CD4-positive, CD25-positive, alpha-beta regulatory T cell (primary cell): Measurements from ENCODE around the gene DNMT3A. TPM values are rescaled to one million over a fixed set of nuclear protein-coding genes. Genes with fewer than 3 reads are reported as not detected.
A peak's percentile ranks its signal among the peaks of the same experiment; 100 is the strongest.

Source experiments
- ATAC-seq, 2 donors: fragments of 150-1000 bp; cut with Tn5 transposase; one replicate each; pipeline ENCODE4 v1.10.0; 2021; ENCODE audit warnings: low read depth in 2 of 2, moderate number of reproducible peaks in 2 of 2, moderate library complexity in 1 of 2
- DNase-seq, 3 donors: peaks; one replicate each; pipeline versions ENCODE4 v3.0.0 to v3.0.0-alpha.2; 2012 to 2022; ENCODE audit warnings: mixed read lengths in 1 of 3
- H3K27ac ChIP-seq: one replicate; pipeline ENCODE4 v1.7.0; 2013; ENCODE audit warnings: mild to moderate bottlenecking, low read length; ENCODE audit not compliant: insufficient read depth, poor library complexity, severe bottlenecking
- H3K27me3 ChIP-seq: one replicate; pipeline ENCODE4 v1.7.0; 2013; ENCODE audit warnings: low read length; ENCODE audit not compliant: control insufficient read depth, insufficient read depth
- H3K36me3 ChIP-seq: one replicate; pipeline ENCODE4 v1.7.0; 2013; ENCODE audit warnings: mild to moderate bottlenecking, low read length, moderate library complexity; ENCODE audit not compliant: control insufficient read depth, insufficient read depth
- H3K4me1 ChIP-seq: 2 replicates; pipeline ENCODE4 v1.7.0; 2013; ENCODE audit warnings: mild to moderate bottlenecking, low read length; ENCODE audit not compliant: insufficient read depth, control insufficient read depth, poor library complexity, severe bottlenecking
- H3K4me3 ChIP-seq: one replicate; pipeline ENCODE4 v1.7.0; 2013; ENCODE audit warnings: low read depth, mild to moderate bottlenecking, low read length, moderate library complexity
- H3K9me3 ChIP-seq, 2 experiments: 1 replicate in 1 of 2; 2 replicates in 1 of 2; pipeline ENCODE4 v1.7.0; 2013; ENCODE audit warnings: low read length in 2 of 2, mild to moderate bottlenecking in 1 of 2, moderate library complexity in 1 of 2; ENCODE audit not compliant: control insufficient read depth in 2 of 2
- H3K27ac Mint-ChIP-seq, 3 donors: one replicate each; pipeline ENCODE4 v1.8.0; 2020 to 2022; ENCODE audit warnings: mild to moderate bottlenecking in 3 of 3, mixed read lengths in 3 of 3, moderate library complexity in 2 of 3
- H3K27me3 Mint-ChIP-seq: one replicate; pipeline ENCODE4 v1.8.0; 2022; ENCODE audit warnings: mild to moderate bottlenecking, mixed read lengths
- H3K36me3 Mint-ChIP-seq: one replicate; pipeline ENCODE4 v1.8.0; 2020; ENCODE audit warnings: mixed read lengths
- H3K4me1 Mint-ChIP-seq, 4 donors: one replicate each; pipeline ENCODE4 v1.8.0; 2020 to 2022; ENCODE audit warnings: mixed read lengths in 4 of 4, mild to moderate bottlenecking in 1 of 4
- H3K4me3 Mint-ChIP-seq, 4 donors: one replicate each; pipeline ENCODE4 v1.8.0; 2020 to 2022; ENCODE audit warnings: mild to moderate bottlenecking in 4 of 4, mixed read lengths in 4 of 4, moderate library complexity in 3 of 4
- H3K9me3 Mint-ChIP-seq, 7 donors: one replicate each; pipeline ENCODE4 v1.8.0; 2020 to 2022; ENCODE audit warnings: mixed read lengths in 7 of 7, mild to moderate bottlenecking in 3 of 7, moderate library complexity in 2 of 7
- polyA plus RNA-seq, 4 donors: library from polyadenylated mRNA; unstranded; fragments of 300-500 nt; fragmentation: Illumina TruSeq; gene quantifications; one replicate each; pipeline ENCODE4 v1.2.3, GENCODE V29; 2021
- total RNA-seq: library from RNA; stranded (reverse); gene quantifications from one replicate; pipeline ENCODE4 v1.2.3, GENCODE V29; 2022

The DNMT3A gene
- total and polyA plus RNA-seq, 5 donors from 2014 or later, result 8.1 to 81.0 (median 12.4) TPM

DNA sequence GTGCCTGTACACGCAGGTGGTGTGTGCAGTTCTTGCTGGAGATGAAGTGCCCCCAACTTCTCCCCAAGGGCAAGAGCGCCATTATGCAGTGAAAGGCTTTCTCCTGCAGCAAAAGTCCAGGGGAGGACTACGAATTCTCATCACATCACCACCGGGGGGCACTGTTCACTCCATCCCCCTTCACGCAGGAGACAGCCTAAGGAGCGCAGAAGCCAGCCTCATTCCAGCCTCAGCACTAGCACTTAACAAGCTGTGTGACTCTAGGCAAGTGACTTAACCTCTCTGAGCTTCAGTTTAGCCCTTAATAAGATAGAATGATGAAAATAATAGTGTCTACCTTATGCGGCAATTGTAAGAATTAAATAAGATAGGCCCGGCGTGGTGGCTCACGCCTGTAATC is 32.3 kb downstream of the DNMT3A start:
- Histone ChIP-seq H3K9me3 (no peaks in the 10 kb centered on the region), H3K4me3 (no peak overlapping the region), H3K27ac (no peak overlapping the region), H3K36me3 (peaks cover 36% of the 10 kb centered on the region), H3K4me1 (peaks cover 68% of the 10 kb centered on the region), H3K27me3 (no peaks in the 10 kb centered on the region)
- H3K4me1 Mint-ChIP-seq, result peaks cover 5 to 93% (median 19%) of the 10 kb centered on the region in 4 donors
- no peaks in the 10 kb centered on the region for H3K9me3 Mint-ChIP-seq
- DNase-seq, result peak; percentile 38 to 73 (median 62)
- H3K36me3 Mint-ChIP-seq, result peaks cover 36% of the 10 kb centered on the region
- ATAC-seq, result peak; percentile 40 to 54
- peak overlapping the region in 3 of 4 donors; percentile 19 to 57 (median 48) for H3K4me3 Mint-ChIP-seq
- no peaks in the 10 kb centered on the region for H3K27me3 Mint-ChIP-seq
- H3K27ac Mint-ChIP-seq, result peak overlapping the region in 2 of 3 donors; percentile 17 to 69

DNA sequence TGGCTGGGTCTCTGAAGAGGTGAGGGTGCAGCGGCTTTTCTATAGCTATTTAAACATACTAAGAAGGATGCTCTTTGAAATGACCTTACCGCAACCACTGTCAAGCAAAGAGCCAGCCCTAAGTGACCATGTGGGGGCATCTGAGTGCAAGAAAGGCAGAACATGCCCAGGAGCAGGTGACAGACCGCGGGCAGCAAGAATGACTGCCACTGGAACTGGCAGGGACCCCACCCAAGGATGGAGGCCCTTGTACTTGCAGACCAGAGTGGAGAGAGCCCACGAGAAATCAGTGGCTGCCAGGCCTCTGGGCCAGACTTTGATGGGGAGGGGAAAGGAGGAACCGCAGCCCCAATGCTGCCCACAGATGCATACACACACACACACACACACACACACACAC is 33.1 kb downstream of the DNMT3A start:
- Histone ChIP-seq H3K4me3 (no peak overlapping the region), H3K4me1 (peaks cover 60% of the 10 kb centered on the region), H3K36me3 (peaks cover 41% of the 10 kb centered on the region), H3K27me3 (no peaks in the 10 kb centered on the region), H3K27ac (no peak overlapping the region), H3K9me3 (no peaks in the 10 kb centered on the region)
- H3K4me3 Mint-ChIP-seq, result peak overlapping the region in 2 of 4 donors; percentile 13 to 68
- H3K9me3 Mint-ChIP-seq, result no peaks in the 10 kb centered on the region
- ATAC-seq, result no peak
- H3K4me1 Mint-ChIP-seq, result peaks cover 5 to 93% (median 19%) of the 10 kb centered on the region in 4 donors
- peak overlapping the region; percentile 17 to 75 (median 45) for H3K27ac Mint-ChIP-seq
- H3K36me3 Mint-ChIP-seq, result peaks cover 41% of the 10 kb centered on the region
- DNase-seq, result no peak
- no peaks in the 10 kb centered on the region for H3K27me3 Mint-ChIP-seq

DNA sequence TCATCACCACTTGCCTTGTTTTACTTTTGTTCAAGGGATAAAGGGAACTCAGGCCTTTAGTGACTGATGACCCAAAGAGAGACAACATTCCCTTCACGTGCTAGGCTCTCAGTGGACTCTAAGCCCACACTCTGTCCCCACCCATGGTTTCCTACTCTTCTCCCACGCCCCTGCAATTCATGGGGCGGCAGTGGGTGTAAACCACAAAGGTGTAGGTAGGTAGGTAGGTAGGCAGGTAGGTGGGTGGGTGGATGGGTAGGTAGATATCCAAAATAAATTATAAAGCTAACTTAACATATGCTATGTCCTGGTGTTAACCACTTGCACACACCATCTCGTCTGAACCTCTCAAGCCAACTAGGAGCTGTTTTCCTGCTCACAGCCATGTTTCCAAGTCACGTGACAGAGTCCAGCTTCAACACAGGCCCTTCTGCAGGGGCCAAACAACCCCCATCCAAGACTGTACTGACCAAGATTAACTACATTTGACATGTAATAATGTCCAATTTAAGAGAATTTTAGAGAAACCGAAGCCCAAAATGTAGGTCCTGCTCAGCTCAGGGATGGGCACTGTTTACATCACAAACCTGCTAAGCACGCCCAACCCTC is 33.7 kb downstream of the DNMT3A start:
- Histone ChIP-seq H3K27ac (no peak overlapping the region), H3K27me3 (no peaks in the 10 kb centered on the region), H3K4me1 (peaks cover 54% of the 10 kb centered on the region), H3K4me3 (no peak overlapping the region), H3K36me3 (peaks cover 47% of the 10 kb centered on the region), H3K9me3 (no peaks in the 10 kb centered on the region)
- Mint-ChIP-seq H3K27me3 (no peaks in the 10 kb centered on the region), H3K4me1 (peaks cover 5 to 89% (median 17%) of the 10 kb centered on the region in 4 donors), H3K9me3 (no peaks in the 10 kb centered on the region), H3K4me3 (peak overlapping the region in 3 of 4 donors; percentile 10 to 68 (median 19)), H3K27ac (peak overlapping the region; percentile 45 to 91 (median 75)), H3K36me3 (peaks cover 41% of the 10 kb centered on the region)
- DNase-seq (no peak), ATAC-seq (no peak)

DNA sequence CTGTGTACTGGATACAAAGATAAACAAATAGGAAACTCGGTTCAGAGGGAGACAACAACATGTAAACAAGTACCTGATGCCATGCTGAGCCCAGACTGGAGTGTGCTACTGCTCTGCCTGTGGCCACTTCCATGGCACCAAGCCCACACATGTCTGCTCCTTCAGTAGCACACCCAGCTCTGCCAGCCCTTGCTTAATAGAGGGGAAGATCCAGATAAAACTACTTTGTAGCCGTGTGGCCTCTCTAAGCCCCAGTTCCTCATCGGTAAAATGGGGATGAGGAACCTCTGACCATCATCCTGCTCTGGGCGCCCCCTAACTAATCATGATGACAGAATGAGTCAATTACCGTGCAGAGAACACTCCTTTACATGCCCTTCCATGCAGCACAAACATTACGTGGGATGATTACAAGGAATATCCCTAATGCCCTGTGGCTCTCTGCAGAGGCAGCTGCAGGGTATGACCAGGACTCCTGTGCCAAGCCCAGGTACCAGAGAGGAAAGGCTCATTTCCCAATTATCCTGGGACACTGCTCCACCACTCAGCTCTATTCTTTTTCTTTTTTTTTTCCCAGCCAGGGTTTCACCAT is 34.9 kb downstream of the DNMT3A start:
- H3K4me1 ChIP-seq, result peaks cover 50% of the 10 kb centered on the region
- peak overlapping the region; percentile 91 to 95 (median 91) for H3K27ac Mint-ChIP-seq
- no peaks in the 10 kb centered on the region for H3K27me3 ChIP-seq
- H3K36me3 Mint-ChIP-seq, result peaks cover 42% of the 10 kb centered on the region
- no peak overlapping the region for H3K4me3 ChIP-seq
- peaks cover 9 to 88% (median 22%) of the 10 kb centered on the region in 4 donors for H3K4me1 Mint-ChIP-seq
- no peak for ATAC-seq
- no peak overlapping the region for H3K27ac ChIP-seq
- DNase-seq, result no peak
- no peaks in the 10 kb centered on the region for H3K9me3 Mint-ChIP-seq
- no peaks in the 10 kb centered on the region for H3K27me3 Mint-ChIP-seq
- H3K9me3 ChIP-seq, result no peaks in the 10 kb centered on the region
- H3K4me3 Mint-ChIP-seq, result peak overlapping the region in 1 of 4 donors; percentile 50
- H3K36me3 ChIP-seq, result peaks cover 43% of the 10 kb centered on the region

DNA sequence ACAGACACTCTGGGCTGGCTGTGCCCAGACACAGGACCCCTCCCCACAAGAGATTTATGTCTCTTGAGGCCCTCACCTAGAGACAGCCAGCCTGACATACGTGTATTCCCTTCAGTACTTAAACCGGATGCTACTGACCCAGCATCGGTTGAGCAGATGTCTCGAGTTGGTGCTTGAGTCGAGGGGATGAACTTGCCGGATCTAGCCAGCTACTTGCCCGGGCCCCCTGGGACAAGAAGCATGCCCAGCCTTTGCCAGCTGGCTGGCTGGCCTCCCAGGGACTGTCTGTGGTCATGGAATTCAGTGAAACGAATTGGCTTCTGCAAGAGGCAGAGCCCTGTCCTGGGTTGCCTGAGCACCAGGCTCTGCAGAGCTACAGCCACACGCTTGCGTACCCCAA is 36.0 kb downstream of the DNMT3A start:
- Mint-ChIP-seq H3K9me3 (no peaks in the 10 kb centered on the region), H3K36me3 (peaks cover 37% of the 10 kb centered on the region), H3K27ac (peak overlapping the region; percentile 91 to 95 (median 91)), H3K27me3 (no peaks in the 10 kb centered on the region), H3K4me3 (peak overlapping the region in 3 of 4 donors; percentile 47 to 66 (median 50)), H3K4me1 (peaks cover 10 to 90% (median 30%) of the 10 kb centered on the region in 4 donors)
- ATAC-seq (no peak), DNase-seq (peak in 1 of 3 donors; percentile 20)
- Histone ChIP-seq H3K9me3 (no peaks in the 10 kb centered on the region), H3K36me3 (peaks cover 35% of the 10 kb centered on the region), H3K27me3 (no peaks in the 10 kb centered on the region), H3K4me3 (no peak overlapping the region), H3K4me1 (peaks cover 52% of the 10 kb centered on the region), H3K27ac (peak overlapping the region; percentile 66)

DNA sequence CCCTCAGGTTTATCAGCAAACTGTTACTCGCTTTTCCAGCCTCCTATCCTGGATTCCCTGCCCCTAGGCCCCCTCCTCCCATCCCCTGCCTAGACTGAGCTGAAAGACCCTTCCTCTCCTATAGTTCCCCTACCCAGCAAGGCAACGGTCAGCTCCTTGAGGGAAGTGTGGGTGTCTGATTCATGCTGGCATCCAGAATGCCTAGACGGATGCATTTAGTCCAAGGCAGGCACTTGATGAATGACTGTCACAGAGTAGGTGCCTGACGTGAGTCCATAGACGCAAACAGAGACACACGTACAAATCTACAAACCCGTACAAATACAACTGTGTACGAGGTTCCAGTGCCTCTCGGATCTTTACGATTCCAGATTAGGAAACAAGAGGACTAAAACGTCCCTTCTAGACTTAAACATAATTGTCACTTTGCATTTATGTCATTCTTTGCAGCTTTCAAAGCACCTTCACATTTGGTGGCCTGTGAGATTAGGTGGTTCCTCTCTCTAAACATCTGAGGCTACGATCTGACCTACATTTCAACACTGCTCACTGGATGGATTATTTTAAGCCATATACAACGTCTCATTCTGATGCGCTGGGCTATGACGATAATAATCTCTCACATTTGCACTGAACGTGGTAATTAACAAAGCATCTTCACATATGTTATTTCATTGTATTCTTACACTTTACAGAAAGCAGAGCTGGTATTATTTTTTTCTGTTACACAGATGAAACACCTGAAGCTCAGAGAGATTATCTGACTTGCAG is 36.7 kb downstream of the DNMT3A start:
- peaks cover 36% of the 10 kb centered on the region for H3K36me3 ChIP-seq
- no peaks in the 10 kb centered on the region for H3K27me3 ChIP-seq
- no peaks in the 10 kb centered on the region for H3K27me3 Mint-ChIP-seq
- DNase-seq (peak in 2 of 3 donors; percentile 20 to 42), ATAC-seq (no peak)
- H3K27ac Mint-ChIP-seq, result peak overlapping the region; percentile 89 to 91 (median 91)
- no peak overlapping the region for H3K4me3 ChIP-seq
- H3K4me1 Mint-ChIP-seq, result peaks cover 10 to 86% (median 29%) of the 10 kb centered on the region in 4 donors
- H3K27ac ChIP-seq, result peak overlapping the region; percentile 66
- H3K9me3 ChIP-seq, result no peaks in the 10 kb centered on the region
- peak overlapping the region in 3 of 4 donors; percentile 47 to 66 (median 64) for H3K4me3 Mint-ChIP-seq
- no peaks in the 10 kb centered on the region for H3K9me3 Mint-ChIP-seq
- H3K4me1 ChIP-seq, result peaks cover 45% of the 10 kb centered on the region
- H3K36me3 Mint-ChIP-seq, result peaks cover 40% of the 10 kb centered on the region

DNA sequence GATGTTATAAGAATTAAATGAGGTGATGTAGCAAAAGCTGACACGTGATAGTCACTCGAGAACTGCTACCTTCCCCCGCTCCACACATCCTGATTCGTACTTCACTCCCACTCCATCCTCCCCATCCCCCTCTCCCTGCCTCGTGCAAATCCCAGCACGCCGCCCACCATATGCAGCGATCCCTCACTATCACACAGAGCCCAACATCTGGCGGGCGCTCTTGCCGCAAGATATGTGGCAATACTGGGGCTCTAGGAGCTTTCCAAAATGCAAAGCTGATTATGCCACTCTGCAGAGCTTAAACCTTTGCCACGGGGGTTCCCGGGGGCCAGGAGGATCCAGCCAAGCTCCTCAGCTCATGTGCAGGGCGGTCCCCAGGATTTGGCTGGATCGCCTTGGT is 37.4 kb downstream of the DNMT3A start:
- Mint-ChIP-seq H3K27ac (peak overlapping the region in 2 of 3 donors; percentile 91), H3K4me3 (peak overlapping the region in 1 of 4 donors; percentile 66), H3K27me3 (no peaks in the 10 kb centered on the region), H3K36me3 (peaks cover 40% of the 10 kb centered on the region), H3K4me1 (peaks cover 10 to 80% (median 28%) of the 10 kb centered on the region in 4 donors), H3K9me3 (no peaks in the 10 kb centered on the region)
- Histone ChIP-seq H3K9me3 (no peaks in the 10 kb centered on the region), H3K4me1 (peaks cover 40% of the 10 kb centered on the region), H3K27me3 (no peaks in the 10 kb centered on the region), H3K27ac (peak overlapping the region; percentile 28), H3K36me3 (peaks cover 40% of the 10 kb centered on the region), H3K4me3 (no peak overlapping the region)
- no peak for ATAC-seq
- no peak for DNase-seq
